Keratinocyte (primary cell): ENCODE measurements around the gene C4BPA. TPM values are rescaled to one million over a fixed set of nuclear protein-coding genes. Genes with fewer than 3 reads are reported as not detected.

Experiments used
- DNase-seq: peaks from one replicate; pipeline ENCODE4 v3.0.0-alpha.2; 2011; ENCODE audit warnings: low read depth, missing footprints, low spot score
- FAIRE-seq: peaks from 2 replicates; lab custom pipeline; 2011; peaks lifted over from hg19 to GRCh38; lab: Jason Lieb, UNC
- H2AFZ ChIP-seq: 2 replicates; pipeline ENCODE4 v1.6.0; 2012; ENCODE audit warnings: low read length, control low read depth, inconsistent platforms; ENCODE audit not compliant: control insufficient read depth
- H3K27ac ChIP-seq: 2 replicates; pipeline ENCODE4 v1.5.1; 2011; ENCODE audit warnings: low read length; ENCODE audit not compliant: control insufficient read depth, insufficient read depth
- H3K27me3 ChIP-seq: 3 replicates; pipeline ENCODE4 v1.6.0; 2011; ENCODE audit warnings: low read length; ENCODE audit not compliant: control insufficient read depth, insufficient read depth; ENCODE audit errors: extremely low read depth
- H3K36me3 ChIP-seq, 2 experiments: 2 replicates in 1 of 2; 3 replicates in 1 of 2; pipeline ENCODE4 v1.5.1; 2011; ENCODE audit warnings: low read length in 2 of 2, mild to moderate bottlenecking in 1 of 2; ENCODE audit not compliant: control insufficient read depth in 2 of 2, insufficient read depth in 2 of 2; ENCODE audit errors: extremely low read depth in 1 of 2
- H3K4me1 ChIP-seq: 3 replicates; pipeline ENCODE4 v1.5.1; 2011; ENCODE audit warnings: low read length; ENCODE audit not compliant: control insufficient read depth, insufficient read depth; ENCODE audit errors: extremely low read depth
- H3K4me2 ChIP-seq: 3 replicates; pipeline ENCODE4 v1.6.0; 2011; ENCODE audit warnings: low read depth, low read length; ENCODE audit not compliant: control insufficient read depth, insufficient read depth; ENCODE audit errors: extremely low read depth
- H3K4me3 ChIP-seq, 3 experiments: fragments of 200-600 bp in 1 of 3; sonication (generic) in 1 of 3; 2 replicates in 2 of 3; 3 replicates in 1 of 3; pipeline ENCODE4 v1.5.1; 2011 to 2016; ENCODE audit warnings: low read length in 3 of 3, mild to moderate bottlenecking in 3 of 3, control low read depth in 2 of 3, inconsistent platforms in 1 of 3, low read depth in 1 of 3, mixed read lengths in 1 of 3, mixed run types in 1 of 3, moderate library complexity in 1 of 3; ENCODE audit not compliant: control insufficient read depth in 2 of 3, insufficient read depth in 2 of 3; ENCODE audit errors: extremely low read depth in 1 of 3
- H3K79me2 ChIP-seq: 2 replicates; pipeline ENCODE4 v1.6.0; 2012; ENCODE audit warnings: low read length; ENCODE audit not compliant: control insufficient read depth, insufficient read depth
- H3K9ac ChIP-seq: 3 replicates; pipeline ENCODE4 v1.6.0; 2011; ENCODE audit warnings: low read length; ENCODE audit not compliant: control insufficient read depth, insufficient read depth; ENCODE audit errors: extremely low read depth
- H3K9me1 ChIP-seq: 3 replicates; pipeline ENCODE4 v1.6.0; 2011; ENCODE audit warnings: low read length; ENCODE audit not compliant: control insufficient read depth, insufficient read depth; ENCODE audit errors: extremely low read depth
- H3K9me3 ChIP-seq: 2 replicates; pipeline ENCODE4 v1.5.1; 2012; ENCODE audit warnings: low read depth, low read length; ENCODE audit not compliant: control insufficient read depth
- H4K20me1 ChIP-seq: 3 replicates; pipeline ENCODE4 v1.6.0; 2011; ENCODE audit warnings: low read length; ENCODE audit not compliant: control insufficient read depth, insufficient read depth; ENCODE audit errors: extremely low read depth
- EZH2 ChIP-seq: IDR thresholded peaks from one replicate; pipeline ENCODE4 v1.6.1; 2012; ENCODE audit warnings: inconsistent platforms, mild to moderate bottlenecking, low read length, moderate library complexity
- dilution Hi-C: fragments of 300-500 bp; cut with MboI; formaldehyde crosslinking; loops from one replicate; pipeline ENCODE4 v1.7.0; 2020; ENCODE audit warnings: low sequenced_read_pairs; ENCODE audit not compliant: extremely low pct_ligation_motif_present
- polyA plus RNA-seq, 5 experiments: library from polyadenylated mRNA; depleted of rRNA in 3 of 5; stranded (reverse) in 3 of 5; stranded (forward) in 1 of 5; unstranded in 1 of 5; fragments of >200 nt; gene quantifications; 1 replicate in 1 of 5; 2 replicates in 3 of 5; 3 replicates in 1 of 5; pipeline versions ENCODE4 v1.2.1 to v1.2.3, GENCODE V29; 2011 to 2012; ENCODE audit warnings: missing spikeins in 2 of 5, low read depth in 1 of 5, low replicate concordance in 1 of 5
- TF ChIP-seq, protein P1 (sequence below), 3 experiments: IDR thresholded peaks in 1 of 3; conservative IDR thresholded peaks in 1 of 3; optimal IDR thresholded peaks in 1 of 3; 2 replicates in 2 of 3; 3 replicates in 1 of 3; pipeline versions ENCODE3 to v1.5.1; 2011; ENCODE audit warnings: low read length in 3 of 3, mild to moderate bottlenecking in 3 of 3, moderate library complexity in 2 of 3, control low read depth in 1 of 3, inconsistent platforms in 1 of 3; ENCODE audit not compliant: insufficient read depth in 2 of 3; ENCODE audit errors: extremely low read depth in 1 of 3

Gene C4BPA
- polyA plus RNA-seq, 1 donor (not counting 4 experiments of a cell fraction or from before 2014, with no cell fraction given) = not detected

- dilution Hi-C loops = no loop called here
- DNase-seq (no peak), FAIRE-seq (no peak)
- no peak overlapping the region for H3K9ac ChIP-seq
- H3K9me1 ChIP-seq = no peaks in the 10 kb centered on the region
- H3K36me3 ChIP-seq = no peaks in the 10 kb centered on the region
- H3K27me3 ChIP-seq = no peaks in the 10 kb centered on the region
- no peak for TF ChIP-seq EZH2
- TF ChIP-seq, protein P1, sequence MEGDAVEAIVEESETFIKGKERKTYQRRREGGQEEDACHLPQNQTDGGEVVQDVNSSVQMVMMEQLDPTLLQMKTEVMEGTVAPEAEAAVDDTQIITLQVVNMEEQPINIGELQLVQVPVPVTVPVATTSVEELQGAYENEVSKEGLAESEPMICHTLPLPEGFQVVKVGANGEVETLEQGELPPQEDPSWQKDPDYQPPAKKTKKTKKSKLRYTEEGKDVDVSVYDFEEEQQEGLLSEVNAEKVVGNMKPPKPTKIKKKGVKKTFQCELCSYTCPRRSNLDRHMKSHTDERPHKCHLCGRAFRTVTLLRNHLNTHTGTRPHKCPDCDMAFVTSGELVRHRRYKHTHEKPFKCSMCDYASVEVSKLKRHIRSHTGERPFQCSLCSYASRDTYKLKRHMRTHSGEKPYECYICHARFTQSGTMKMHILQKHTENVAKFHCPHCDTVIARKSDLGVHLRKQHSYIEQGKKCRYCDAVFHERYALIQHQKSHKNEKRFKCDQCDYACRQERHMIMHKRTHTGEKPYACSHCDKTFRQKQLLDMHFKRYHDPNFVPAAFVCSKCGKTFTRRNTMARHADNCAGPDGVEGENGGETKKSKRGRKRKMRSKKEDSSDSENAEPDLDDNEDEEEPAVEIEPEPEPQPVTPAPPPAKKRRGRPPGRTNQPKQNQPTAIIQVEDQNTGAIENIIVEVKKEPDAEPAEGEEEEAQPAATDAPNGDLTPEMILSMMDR (optimal IDR thresholded peaks at IDR 0.05 in 1 of 3, IDR thresholded peaks at IDR 0.05 in 1 of 3, conservative IDR thresholded peaks at IDR 0.05 in 1 of 3; ENCODE audit: extremely low read depth in 1 of 3, insufficient read depth in 2 of 3, low read length in 3 of 3) = no peak
- no peak overlapping the region for H2AFZ ChIP-seq
- H3K4me1 ChIP-seq = no peaks in the 10 kb centered on the region
- no peaks in the 10 kb centered on the region for H3K79me2 ChIP-seq
- H4K20me1 ChIP-seq = no peaks in the 10 kb centered on the region
- no peak overlapping the region for H3K4me3 ChIP-seq
- no peak overlapping the region for H3K4me2 ChIP-seq
- H3K9me3 ChIP-seq = no peaks in the 10 kb centered on the region
- H3K27ac ChIP-seq = no peak overlapping the region
These were observed 47.9 kb downstream of the C4BPA start for GRCh38 chr1:207151920-207152319.

GRCh38 chr1:207152792-207153468 is 48.9 kb downstream of the C4BPA start:
- DNase-seq = no peak

More at GRCh38 chr1:207152792-207153468, 48.9 kb downstream of the C4BPA start:
- H3K79me2 ChIP-seq = no peaks in the 10 kb centered on the region
- no peaks in the 10 kb centered on the region for H3K9me3 ChIP-seq
- H3K4me3 ChIP-seq = no peak overlapping the region
- no peak overlapping the region for H3K4me2 ChIP-seq
- FAIRE-seq = no peak
- no peak overlapping the region for H2AFZ ChIP-seq
- H3K9ac ChIP-seq = no peak overlapping the region
- H3K36me3 ChIP-seq = no peaks in the 10 kb centered on the region
- no peaks in the 10 kb centered on the region for H3K9me1 ChIP-seq
- dilution Hi-C loops = no loop called here
- H3K27ac ChIP-seq = no peak overlapping the region
- H3K27me3 ChIP-seq = peaks cover under 1% of the 10 kb centered on the region
- H4K20me1 ChIP-seq = no peaks in the 10 kb centered on the region
- TF ChIP-seq, protein P1 (optimal IDR thresholded peaks at IDR 0.05 in 1 of 3, IDR thresholded peaks at IDR 0.05 in 1 of 3, conservative IDR thresholded peaks at IDR 0.05 in 1 of 3; ENCODE audit: extremely low read depth in 1 of 3, insufficient read depth in 2 of 3, low read length in 3 of 3) = no peak
- TF ChIP-seq EZH2 = no peak
- H3K4me1 ChIP-seq = no peaks in the 10 kb centered on the region
